H1 (cell line): ENCODE results near the gene PBX2. TPM values are rescaled to one million over a fixed set of nuclear protein-coding genes. Genes with fewer than 3 reads are reported as not detected.

Experiments used
- ATF2 ChIP-seq: IDR thresholded peaks from 2 replicates; pipeline ENCODE4 v1.6.1; 2012; ENCODE audit warnings: low read length, inconsistent platforms
- BACH1 ChIP-seq: IDR thresholded peaks from 2 replicates; pipeline ENCODE4 v1.6.1; 2012; ENCODE audit warnings: low read length, improper control_type of control experiment
- BRCA1 ChIP-seq: IDR thresholded peaks from 2 replicates; pipeline ENCODE4 v1.6.1; 2012; ENCODE audit warnings: low read depth, low read length, improper control_type of control experiment
- CBX8 ChIP-seq: fragments of 300-800, 300-1000 bp; sonication (generic); IDR thresholded peaks from 2 replicates; pipeline ENCODE4 v1.7.1; 2016; ENCODE audit warnings: low read depth, low read length, borderline replicate concordance
- CEBPB ChIP-seq: IDR thresholded peaks from 2 replicates; pipeline ENCODE4 v1.6.1; 2012; ENCODE audit warnings: low read depth, low read length
- CREB1 ChIP-seq: IDR thresholded peaks from 2 replicates; pipeline ENCODE4 v1.6.1; 2012; ENCODE audit warnings: inconsistent platforms
- CTCF ChIP-seq, 3 experiments: IDR thresholded peaks; 1 replicate in 2 of 3; 2 replicates in 1 of 3; pipeline versions ENCODE4 v1.5.1 to v1.6.1; 2011; ENCODE audit warnings: low read length in 3 of 3, mild to moderate bottlenecking in 3 of 3, inconsistent platforms in 2 of 3, low read depth in 1 of 3, moderate library complexity in 1 of 3; ENCODE audit not compliant: insufficient read depth in 1 of 3; ENCODE audit errors: control extremely low read depth in 1 of 3
- EZH2 ChIP-seq: fragments of 200-600 bp; sonication (generic); IDR thresholded peaks from 2 replicates; pipeline ENCODE4 v1.7.1; 2012; ENCODE audit warnings: low read depth, mild to moderate bottlenecking, moderate library complexity, low read length, inconsistent platforms; ENCODE audit not compliant: severe bottlenecking
- JUN ChIP-seq: IDR thresholded peaks from 2 replicates; pipeline ENCODE4 v1.6.1; 2011; ENCODE audit warnings: low read depth, mild to moderate bottlenecking, improper control_type of control experiment, low read length
- JUND ChIP-seq: IDR thresholded peaks from 2 replicates; pipeline ENCODE4 v1.6.1; 2011; ENCODE audit warnings: mild to moderate bottlenecking, improper control_type of control experiment, low read length
- KDM1A ChIP-seq: fragments of 200-600, 300-600 bp; sonication (generic); IDR thresholded peaks from 2 replicates; pipeline ENCODE4 v1.7.1; 2016; ENCODE audit warnings: mild to moderate bottlenecking, low read length, borderline replicate concordance
- KDM4A ChIP-seq: IDR thresholded peaks from one replicate; pipeline ENCODE4 v1.7.1; 2012; ENCODE audit warnings: low read depth, mild to moderate bottlenecking, moderate library complexity, low read length, inconsistent platforms; ENCODE audit not compliant: severe bottlenecking
- MAFK ChIP-seq: IDR thresholded peaks from 2 replicates; pipeline ENCODE4 v1.6.1; 2012; ENCODE audit warnings: low read depth, mild to moderate bottlenecking, improper control_type of control experiment, low read length
- NRF1 ChIP-seq: IDR thresholded peaks from 2 replicates; pipeline ENCODE4 v1.6.1; 2011; ENCODE audit warnings: mild to moderate bottlenecking, low read depth, low read length, improper control_type of control experiment
- RAD21 ChIP-seq, 2 experiments: IDR thresholded peaks in 1 of 2; conservative IDR thresholded peaks in 1 of 2; 2 replicates each; pipeline ENCODE4 v1.6.1; 2011; ENCODE audit warnings: low read depth in 2 of 2, low read length in 2 of 2, improper control_type of control experiment in 1 of 2, inconsistent platforms in 1 of 2, mild to moderate bottlenecking in 1 of 2, moderate library complexity in 1 of 2
- RBBP5 ChIP-seq: IDR thresholded peaks from 2 replicates; pipeline ENCODE4 v1.7.1; 2012; ENCODE audit warnings: low read depth, mild to moderate bottlenecking, inconsistent platforms, low read length, moderate library complexity, borderline replicate concordance
- RNF2 ChIP-seq: fragments of 200-900, 300-1000 bp; sonication (generic); IDR thresholded peaks from 2 replicates; pipeline ENCODE4 v1.7.1; 2016; ENCODE audit warnings: borderline replicate concordance, low read depth, mild to moderate bottlenecking, antibody characterized with exemption, low read length; ENCODE audit not compliant: poor library complexity, severe bottlenecking; ENCODE audit errors: missing control alignments
- RXRA ChIP-seq: IDR thresholded peaks from 2 replicates; pipeline ENCODE4 v1.6.1; 2011; ENCODE audit warnings: low read depth, mild to moderate bottlenecking, low read length, moderate library complexity; ENCODE audit not compliant: insufficient read depth
- SP1 ChIP-seq: IDR thresholded peaks from 2 replicates; pipeline ENCODE4 v1.6.1; 2011; ENCODE audit warnings: low read depth, low read length
- SP2 ChIP-seq: IDR thresholded peaks from 2 replicates; pipeline ENCODE4 v1.6.1; 2012; ENCODE audit warnings: mild to moderate bottlenecking, low read length, inconsistent platforms
- polyA plus RNA-seq, 7 experiments: library from polyadenylated mRNA; depleted of rRNA in 3 of 7; stranded (reverse) in 5 of 7; unstranded in 2 of 7; fragments of >200 nt in 5 of 7; fragments of 200-250 nt in 2 of 7; gene quantifications; 1 replicate in 5 of 7; 2 replicates in 1 of 7; 4 replicates in 1 of 7; pipeline versions ENCODE4 v1.2.1 to v1.2.3, GENCODE V29; 2011 to 2013; ENCODE audit warnings: missing spikeins in 2 of 7, mixed read lengths in 2 of 7
- total RNA-seq: library from RNA; stranded (reverse); fragmentation: NEBNext Ultra II Directional; extraction: Animal tissue kit (Norgen Biotek cat#: 25700); gene quantifications from 2 replicates; pipeline ENCODE4 v1.2.1, GENCODE V29; 2021

The PBX2 gene
- total and polyA plus RNA-seq, 2 of the 8 experiments (the other 6 are each of a cell fraction or from before 2014, with no cell fraction given), result 102 to 130 TPM

GRCh38 chr6:32166411-32167061, 23.5 kb downstream of the PBX2 start (continued):
- TF ChIP-seq ATF2 (no peak), CTCF (IDR thresholded peaks at IDR 0.05; ENCODE audit: control extremely low read depth in 1 of 3, insufficient read depth in 1 of 3, low read depth in 1 of 3, low read length in 3 of 3) (peak in 2 of 3 experiments; percentile 67 to 71; a peak in 3 of 4 replicates), MAFK (peak; percentile 34; the same call in 1 of the 2 replicates), RXRA (no peak), BRCA1 (no peak), EZH2 (no peak), KDM1A (no peak), NRF1 (no peak), CBX8 (no peak), RAD21 (IDR thresholded peaks at IDR 0.05 in 1 of 2, conservative IDR thresholded peaks at IDR 0.05 in 1 of 2; ENCODE audit: low read depth in 2 of 2, low read length in 2 of 2) (peak; percentile 71 to 74), CREB1 (no peak; the same call in 1 of the 2 replicates), RBBP5 (no peak), RNF2 (no peak), CEBPB (no peak), KDM4A (no peak), JUN (no peak), BACH1 (peak; percentile 50; the same call in 1 of the 2 replicates), SP2 (no peak), JUND (peak; percentile 83), SP1 (no peak)
